HS-27A (cell line): ENCODE measurements around the gene RHOV.

ENCODE experiments used
- DNase-seq: peaks from one replicate; pipeline ENCODE4 v3.0.0-alpha.2; 2012; ENCODE audit warnings: low read depth, missing footprints

RHOV gene

DNA sequence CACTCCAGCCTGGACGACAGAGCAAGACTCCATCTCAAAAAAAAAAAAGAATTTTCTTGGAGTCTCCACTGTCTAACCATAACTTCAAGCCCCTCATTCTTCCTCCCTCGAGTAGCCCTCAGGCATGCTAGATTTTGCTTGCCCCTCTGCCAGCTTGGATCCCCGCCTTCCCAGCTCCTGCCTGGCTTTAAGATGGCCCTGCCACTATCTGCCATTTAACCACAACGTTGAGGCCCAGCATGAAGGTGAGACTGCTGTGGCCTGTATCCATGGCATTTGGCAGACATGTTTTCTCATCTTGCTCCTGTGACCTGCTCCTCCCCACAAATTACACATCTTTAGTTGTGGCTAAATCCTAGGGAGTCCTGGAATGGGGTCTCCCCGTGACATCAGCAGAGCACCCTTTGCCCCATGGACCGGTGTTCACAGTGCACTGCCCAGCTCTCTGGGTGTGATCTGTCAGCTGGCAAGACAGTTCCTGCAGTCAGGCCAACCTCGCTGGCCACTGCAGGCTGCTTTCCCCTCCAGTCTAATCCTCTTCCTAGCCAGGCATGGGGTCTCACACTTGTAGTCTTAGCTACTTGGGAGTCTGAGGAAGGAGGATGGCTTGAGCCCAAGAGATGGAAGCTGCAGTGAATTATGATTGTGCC is 30.6 kb upstream of the RHOV start:
- DNase-seq: no peak

DNA sequence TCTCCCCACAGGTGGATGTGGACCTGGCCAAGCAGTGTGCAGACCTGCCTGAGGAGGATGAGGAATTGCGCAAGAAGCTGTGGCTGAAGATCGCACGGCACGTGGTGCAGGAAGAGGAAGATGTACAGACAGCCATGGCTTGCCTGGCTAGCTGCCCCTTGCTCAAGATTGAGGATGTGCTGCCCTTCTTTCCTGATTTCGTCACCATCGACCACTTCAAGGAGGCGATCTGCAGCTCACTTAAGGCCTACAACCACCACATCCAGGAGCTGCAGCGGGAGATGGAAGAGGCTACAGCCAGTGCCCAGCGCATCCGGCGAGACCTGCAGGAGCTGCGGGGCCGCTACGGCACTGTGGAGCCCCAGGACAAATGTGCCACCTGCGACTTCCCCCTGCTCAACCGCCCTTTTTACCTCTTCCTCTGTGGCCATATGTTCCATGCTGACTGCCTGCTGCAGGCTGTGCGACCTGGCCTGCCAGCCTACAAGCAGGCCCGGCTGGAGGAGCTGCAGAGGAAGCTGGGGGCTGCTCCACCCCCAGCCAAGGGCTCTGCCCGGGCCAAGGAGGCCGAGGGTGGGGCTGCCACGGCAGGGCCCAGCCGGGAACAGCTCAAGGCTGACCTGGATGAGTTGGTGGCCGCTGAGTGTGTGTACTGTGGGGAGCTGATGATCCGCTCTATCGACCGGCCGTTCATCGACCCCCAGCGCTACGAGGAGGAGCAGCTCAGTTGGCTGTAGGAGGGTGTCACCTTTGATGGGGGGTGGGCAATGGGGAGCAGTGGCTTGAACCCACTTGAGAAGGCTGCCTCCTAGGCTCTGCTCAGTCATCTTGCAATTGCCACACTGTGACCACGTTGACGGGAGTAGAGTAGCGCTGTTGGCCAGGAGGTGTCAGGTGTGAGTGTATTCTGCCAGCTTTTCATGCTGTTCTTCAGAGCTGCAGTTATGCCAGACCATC is 28.8 kb upstream of the RHOV start:
- no peak for DNase-seq

DNA sequence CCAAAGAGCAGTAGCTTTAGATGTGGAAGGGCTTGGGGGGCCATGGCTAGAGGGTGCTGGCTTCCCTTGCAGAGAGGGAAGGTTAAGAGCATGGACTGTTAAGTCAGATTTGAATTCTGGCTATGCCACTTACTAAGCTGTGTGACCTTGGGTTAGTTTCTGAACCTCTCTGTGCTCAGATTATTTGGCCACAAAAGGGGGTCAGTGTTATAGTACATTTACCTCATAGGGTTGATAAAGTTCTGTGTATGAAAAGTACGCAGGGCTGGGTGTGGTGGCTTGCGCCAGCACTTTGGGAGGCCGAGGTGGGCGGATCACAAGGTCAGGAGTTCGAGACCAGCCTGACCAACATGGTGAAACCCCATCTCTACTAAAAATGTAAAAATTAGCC is 27.0 kb upstream of the RHOV start:
- DNase-seq: no peak

DNA sequence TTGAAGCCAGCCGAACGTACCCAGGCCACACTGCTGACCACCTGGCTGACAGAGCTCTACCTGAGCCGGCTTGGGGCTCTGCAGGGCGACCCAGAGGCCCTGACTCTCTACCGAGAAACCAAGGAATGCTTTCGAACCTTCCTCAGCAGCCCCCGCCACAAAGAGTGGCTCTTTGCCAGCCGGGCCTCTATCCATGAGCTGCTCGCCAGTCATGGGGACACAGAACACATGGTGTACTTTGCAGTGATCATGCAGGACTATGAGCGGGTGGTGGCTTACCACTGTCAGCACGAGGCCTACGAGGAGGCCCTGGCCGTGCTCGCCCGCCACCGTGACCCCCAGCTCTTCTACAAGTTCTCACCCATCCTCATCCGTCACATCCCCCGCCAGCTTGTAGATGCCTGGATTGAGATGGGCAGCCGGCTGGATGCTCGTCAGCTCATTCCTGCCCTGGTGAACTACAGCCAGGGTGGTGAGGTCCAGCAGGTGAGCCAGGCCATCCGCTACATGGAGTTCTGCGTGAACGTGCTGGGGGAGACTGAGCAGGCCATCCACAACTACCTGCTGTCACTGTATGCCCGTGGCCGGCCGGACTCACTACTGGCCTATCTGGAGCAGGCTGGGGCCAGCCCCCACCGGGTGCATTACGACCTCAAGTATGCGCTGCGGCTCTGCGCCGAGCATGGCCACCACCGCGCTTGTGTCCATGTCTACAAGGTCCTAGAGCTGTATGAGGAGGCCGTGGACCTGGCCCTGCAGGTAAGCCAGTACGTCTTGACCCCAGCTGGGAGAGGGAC is 26.4 kb upstream of the RHOV start:
- no peak for DNase-seq

DNA sequence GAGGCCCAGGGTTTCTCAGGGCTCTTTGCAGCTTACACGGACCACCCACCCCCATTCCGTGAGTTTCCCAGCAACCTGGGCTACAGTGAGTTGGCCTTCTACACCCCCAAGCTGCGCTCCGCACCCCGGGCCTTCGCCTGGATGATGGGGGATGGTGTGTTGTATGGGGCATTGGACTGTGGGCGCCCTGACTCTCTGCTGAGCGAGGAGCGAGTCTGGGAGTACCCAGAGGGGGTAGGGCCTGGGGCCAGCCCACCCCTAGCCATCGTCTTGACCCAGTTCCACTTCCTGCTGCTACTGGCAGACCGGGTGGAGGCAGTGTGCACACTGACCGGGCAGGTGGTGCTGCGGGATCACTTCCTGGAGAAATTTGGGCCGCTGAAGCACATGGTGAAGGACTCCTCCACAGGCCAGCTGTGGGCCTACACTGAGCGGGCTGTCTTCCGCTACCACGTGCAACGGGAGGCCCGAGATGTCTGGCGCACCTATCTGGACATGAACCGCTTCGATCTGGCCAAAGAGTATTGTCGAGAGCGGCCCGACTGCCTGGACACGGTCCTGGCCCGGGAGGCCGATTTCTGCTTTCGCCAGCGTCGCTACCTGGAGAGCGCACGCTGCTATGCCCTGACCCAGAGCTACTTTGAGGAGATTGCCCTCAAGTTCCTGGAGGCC is 25.6 kb upstream of the RHOV start:
- no peak for DNase-seq

DNA sequence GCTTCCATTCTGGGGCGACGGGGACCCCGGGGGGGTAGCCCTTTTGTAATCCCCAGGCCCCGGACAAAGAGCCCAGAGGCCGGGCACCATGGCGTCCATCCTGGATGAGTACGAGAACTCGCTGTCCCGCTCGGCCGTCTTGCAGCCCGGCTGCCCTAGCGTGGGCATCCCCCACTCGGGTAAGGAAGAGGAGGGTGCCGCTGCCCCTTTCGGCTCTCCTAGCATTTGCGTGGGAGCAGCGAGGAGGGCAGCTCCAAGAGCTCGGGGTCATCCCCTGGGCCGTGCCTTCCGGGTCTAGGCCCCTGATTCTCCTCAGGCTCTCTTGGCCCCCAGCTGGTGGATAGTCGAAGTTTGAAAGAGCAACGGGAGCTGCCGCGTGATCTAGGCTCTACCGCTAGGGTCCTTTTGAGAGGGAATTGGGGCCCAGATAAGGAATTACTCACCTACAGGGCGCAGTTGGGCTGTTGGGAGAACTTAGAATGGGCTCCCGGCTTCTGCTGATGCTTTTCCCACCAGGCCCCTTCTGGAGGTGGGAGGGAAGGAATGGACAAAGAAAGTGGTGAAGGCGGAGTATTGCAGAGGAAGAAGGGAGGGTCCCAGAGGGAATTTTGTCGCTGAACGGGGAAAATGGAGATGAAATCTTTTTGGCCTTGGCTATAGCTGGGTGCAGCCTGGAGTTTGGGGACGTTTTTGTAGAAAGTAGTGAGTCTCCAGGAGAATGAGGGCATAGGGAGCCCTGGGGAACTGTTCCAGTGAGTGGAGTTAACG is 20.8 kb upstream of the RHOV start:
- peak; percentile 58 for DNase-seq

DNA sequence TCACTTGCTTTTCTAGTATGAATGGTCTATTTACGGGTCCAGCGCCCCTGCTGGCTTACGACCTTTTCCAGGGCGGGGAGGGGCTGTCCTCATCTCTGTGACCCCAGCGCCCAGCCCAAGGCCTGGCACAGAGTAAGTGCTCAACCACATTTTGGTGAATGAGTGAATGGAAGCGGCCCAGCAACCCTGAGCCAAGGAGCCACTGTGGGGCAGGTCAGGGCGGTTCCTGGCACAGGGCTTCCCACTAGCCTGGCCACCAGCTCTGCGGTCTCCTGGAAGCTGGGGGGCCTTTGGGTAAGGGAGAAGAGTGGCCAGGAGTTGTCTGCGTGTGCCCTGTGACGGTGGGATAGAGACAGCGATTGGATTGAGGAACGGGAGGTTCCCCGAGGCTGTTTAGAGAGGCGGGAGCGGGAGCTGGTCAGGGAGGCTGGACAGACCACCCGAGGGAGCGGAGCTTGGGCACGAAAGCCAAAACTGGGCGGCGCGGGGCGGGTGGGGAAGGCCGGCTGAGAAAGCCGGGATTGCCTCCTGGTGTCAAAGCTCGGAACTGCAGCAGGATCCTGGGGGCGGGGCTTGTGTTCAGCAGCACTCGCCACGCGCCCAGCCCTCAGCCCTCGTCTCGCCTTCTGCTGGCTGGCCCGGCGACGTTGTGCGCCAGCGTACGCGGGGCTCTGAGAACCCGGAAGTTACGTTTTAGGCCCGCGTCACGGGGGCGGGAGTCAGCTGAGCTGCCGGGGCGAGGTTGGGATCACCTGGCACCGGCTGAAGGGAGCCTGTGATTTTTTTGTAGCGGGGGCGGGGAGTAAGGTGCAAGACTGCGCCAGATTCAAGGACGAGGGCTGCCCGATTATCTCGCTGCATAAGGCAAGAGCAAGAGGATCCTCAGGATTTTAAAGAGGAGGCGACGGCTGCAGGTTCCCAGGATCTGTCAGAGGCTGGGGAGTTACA is 20.0 kb upstream of the RHOV start, which contains the start of gene VPS18:
Gene VPS18 (plus strand): TSS at position 718 of the 948 bp plus-strand sequence. CDS start 319 bp downstream, outside the sequence.
- DNase-seq: peak; percentile 84

DNA sequence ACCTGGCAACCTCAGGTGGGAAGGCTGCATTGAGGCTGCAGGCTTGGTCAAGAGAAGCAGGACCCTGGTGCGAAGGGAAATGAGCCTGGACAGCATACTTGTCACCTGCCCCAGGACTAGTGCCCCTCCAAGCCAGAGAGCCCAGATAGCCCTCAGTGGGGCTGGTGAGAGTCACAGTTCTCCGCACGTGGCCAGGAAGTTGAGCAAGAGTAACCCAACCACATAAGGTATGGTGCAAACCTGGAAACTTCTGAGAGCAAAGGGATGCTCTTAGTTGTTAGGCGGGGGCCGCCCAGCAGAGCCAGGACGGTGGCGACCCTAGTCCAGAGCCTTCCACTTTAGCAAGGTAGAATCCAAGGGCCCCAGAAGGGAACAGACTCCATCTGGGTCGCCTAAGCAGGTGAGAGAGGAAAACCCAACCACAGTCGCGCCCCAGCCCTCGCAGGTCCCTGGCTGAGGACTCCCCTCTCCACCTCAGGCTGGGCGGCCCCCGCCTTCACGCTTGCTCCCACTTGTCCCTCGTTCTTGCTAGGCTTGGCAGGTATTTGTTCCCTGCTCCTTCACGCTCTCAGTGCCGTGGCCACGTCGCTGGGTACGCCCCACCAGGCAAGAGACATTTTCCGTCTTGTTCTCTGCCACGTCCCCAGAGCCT is 19.1 kb upstream of the RHOV start:
- DNase-seq: no peak

DNA sequence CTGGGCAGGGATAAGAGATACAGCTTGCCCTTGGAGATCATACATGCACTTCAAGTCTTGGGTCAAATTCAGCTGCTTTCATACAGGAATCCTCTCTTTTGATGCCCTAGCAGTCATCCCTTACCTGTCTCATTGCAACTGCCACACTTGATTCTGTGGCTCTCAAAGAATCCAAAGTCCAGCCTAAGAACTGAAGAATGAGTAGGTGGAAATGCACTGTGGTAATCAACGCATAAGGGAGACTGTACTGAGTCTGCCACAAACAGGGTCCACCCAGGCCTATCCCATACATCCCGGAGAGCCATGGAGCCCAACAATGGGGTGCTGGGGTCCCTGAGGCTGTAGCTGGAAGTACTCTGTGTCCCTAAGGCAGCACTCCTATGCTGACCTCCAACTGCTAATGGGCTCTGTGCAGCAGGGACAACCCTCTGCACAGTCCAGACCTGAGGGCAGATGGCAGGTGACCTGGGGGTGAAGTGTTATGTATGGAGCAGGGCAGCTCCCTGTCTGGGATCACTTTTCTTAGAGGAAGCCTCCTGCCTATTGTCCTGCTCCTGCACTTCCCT is 18.5 kb upstream of the RHOV start:
- DNase-seq: no peak

DNA sequence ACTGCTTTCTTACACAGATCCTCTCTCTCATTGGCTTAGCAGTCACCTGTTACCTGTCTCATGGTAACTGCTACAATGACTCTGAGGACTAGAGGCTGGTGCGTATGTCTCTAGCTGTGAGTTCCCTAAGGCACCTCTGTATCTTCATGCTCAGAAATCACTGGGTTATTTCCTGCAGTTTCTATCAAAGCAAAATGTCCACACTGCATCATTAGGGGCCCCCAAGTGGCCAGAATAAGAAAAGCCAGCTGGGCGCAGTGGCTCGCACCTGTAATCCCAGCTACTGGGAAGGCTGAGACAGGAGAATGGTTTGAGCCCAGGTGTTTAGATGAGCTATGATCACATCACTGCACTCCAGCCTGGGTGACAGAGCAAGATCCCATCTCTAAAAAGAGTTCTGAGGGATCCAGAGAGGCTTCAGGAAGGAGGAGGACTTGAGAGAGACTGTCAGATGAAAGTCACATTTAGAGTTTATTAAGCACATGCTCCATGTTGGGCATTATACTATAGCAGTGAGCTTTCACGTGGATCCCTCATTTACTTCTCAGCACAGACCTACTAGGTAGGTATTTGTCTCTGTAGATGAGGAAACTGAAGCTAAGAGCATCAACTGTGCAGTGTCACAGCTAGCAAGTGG is 17.9 kb upstream of the RHOV start:
- DNase-seq: no peak

DNA sequence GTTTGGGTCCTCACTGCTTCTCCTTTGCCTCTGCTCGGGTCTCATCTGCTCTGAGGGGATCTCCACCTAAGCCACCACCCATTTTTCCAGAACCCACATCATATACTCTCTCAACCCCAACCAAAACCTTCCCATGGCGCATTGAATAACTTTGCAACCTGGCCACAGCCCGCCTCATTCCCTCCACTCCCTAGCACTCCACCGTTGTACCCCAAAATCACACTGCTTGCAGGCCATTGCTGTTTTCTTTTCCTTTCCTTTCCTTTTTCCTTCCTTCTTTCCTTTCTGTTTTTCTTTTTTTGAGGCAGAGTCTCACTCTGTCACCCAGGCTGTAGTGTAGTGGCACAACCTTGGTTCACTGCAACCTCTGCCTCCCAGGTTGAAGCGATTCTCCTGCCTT is 17.1 kb upstream of the RHOV start:
- DNase-seq: no peak

DNA sequence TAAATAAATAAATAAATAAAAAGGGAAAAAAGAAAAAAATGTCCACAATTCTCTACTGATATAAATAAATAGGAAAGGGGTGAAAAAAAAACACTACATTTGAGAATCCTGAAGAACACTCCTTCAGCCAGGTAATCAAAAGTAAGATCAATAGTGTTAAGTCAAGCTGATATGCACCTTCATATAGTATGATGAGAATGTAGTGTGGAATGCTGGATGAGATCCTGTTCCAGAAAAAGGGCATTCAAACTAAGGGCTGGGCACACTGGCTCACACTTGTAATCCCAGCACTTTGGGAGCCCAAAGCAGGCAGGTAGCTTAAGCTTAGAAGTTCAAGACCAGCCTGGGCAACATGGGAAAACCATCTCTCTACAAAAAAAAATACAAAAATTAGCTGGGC is 15.1 kb upstream of the RHOV start:
- no peak for DNase-seq

DNA sequence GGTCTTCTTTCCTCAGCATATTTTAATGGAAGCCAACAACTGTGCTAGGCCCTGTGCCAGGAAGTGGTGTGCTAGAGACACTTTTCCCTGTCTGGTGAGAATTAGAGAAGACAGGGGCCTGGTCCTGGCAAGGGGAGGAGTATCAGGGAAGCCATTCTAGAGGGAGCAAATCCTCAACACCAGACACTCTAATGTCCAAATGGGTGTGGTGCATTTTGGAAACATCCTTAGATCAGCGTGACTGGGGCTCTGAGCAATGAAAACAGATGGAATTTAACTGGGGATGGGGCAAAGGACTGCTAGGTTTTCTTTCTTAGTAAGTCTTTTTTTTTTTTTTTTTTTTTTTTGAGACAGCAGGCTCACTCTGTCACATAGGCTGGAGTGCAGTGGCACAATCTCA is 12.6 kb upstream of the RHOV start:
- DNase-seq: no peak

DNA sequence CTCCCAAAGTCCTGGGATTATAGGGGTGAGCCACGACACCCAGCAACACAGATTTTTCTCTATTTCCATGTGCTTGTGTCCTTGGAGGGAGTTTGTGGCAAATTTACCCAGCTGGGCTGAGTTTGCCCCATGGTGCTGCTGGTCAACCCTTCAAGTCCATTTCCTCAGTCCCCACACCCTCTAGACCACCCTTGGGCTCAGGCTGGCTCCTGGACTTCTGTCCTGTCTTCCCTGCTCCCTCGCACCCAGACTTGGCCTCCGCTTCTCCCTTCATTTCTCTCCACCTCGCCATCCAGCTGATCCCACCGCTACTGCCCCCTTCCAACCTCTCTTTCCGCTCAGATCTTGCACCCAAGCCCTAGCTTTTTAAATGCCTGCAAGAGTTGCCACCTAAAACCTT is 7.3 kb upstream of the RHOV start:
- no peak for DNase-seq

DNA sequence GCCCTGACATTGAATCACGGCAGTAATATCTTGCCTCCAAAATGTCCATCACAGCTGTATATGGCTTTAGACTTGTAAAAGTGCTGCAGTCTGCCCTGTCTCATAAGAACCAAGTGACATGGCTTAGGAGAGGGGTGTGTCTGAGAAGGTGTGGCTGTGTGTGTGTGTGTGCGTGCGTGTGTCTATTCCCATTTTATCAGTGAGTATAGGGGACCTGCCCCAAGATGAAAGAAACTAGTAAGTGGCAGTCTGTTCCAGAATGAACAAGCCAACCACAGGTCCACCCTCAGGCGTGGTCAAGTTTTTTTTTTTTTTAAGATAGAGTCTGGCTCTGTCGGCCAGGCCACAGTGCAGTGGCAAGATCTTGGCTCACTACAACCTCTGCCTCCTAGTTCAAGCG is 5.6 kb upstream of the RHOV start:
- DNase-seq: no peak

DNA sequence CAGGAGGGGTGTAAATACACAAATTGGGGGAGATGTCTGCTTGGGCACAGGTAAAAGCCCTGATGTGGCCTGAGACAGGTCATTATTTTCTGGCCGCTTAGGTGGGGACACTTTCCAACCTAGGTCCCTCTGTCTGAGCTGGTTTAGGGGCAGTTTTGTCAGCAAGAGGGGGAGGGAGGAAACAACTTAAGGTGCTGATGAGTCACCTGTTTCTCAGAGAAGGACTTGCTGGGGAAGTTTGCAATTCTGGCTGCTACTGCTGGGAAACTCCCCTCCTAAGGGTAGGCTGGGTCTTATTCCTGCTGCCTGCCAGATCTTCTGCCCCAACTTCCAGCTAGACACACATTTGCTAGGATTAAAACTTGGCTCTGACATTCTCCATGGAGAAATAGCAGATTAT is 4.8 kb upstream of the RHOV start:
- no peak for DNase-seq

DNA sequence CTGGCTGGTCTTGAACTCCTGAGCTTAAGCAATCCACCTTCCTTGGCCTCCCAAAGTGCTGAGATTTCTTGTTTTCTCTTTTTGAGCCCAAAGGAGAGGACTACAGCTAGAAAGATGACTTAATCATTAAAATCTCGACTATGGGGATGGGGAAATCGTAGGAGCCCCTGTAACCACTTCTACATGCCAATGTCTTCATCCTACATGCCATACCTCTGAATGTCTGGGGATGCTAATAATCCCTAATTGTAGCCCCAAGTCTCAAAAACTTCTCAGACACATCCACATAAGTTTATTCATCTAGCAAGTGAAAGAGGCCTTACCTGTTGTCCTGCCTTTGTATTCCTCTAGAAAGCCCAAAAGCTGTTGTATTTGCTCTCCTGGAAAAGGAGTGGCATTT is 3.7 kb upstream of the RHOV start:
- DNase-seq: no peak

DNA sequence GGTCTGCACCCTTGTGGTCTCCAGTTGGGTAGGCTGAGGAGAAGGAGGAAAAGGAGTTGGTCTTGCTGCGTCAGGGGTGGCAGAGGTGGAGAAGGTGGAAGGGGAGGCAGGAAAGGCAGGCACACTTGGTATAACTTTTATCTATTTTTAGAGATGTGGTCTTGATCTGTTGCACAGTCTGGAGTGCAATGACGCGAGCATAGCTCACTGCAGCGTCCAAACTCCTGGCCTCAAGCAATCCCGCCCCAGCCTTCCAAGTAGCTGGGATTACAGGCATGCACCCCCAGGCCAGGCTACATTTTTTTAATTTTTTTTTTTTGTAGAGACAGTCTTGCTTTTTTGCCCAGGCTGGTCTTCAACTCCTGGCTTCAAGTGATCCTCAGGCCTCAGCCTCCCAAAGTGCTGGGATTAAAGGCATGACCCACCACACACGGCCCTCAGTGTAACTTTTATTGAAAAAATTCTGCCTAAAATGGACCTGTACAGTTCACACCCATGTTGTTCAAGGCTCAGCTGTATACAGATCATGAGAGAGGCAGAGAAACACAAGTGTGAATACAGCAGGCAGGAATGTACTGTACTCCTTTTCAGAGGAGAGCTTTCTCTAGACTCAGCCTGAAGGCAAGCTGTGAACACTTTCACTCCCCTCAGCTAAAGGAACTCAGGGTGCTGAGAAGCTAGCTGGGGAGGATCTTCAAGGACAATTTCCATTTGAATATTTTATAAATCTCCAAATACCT is 2.1 kb upstream of the RHOV start:
- DNase-seq: no peak
